ENCODE results near the gene SPOCK1. TPM values are rescaled to one million over a fixed set of nuclear protein-coding genes. Genes with fewer than 3 reads are reported as not detected.

The SPOCK1 gene
- total and polyA plus RNA-seq, 2 donors (not counting 3 experiments of a cell fraction or from before 2014, with no cell fraction given) = 144 to 280 TPM

DNA sequence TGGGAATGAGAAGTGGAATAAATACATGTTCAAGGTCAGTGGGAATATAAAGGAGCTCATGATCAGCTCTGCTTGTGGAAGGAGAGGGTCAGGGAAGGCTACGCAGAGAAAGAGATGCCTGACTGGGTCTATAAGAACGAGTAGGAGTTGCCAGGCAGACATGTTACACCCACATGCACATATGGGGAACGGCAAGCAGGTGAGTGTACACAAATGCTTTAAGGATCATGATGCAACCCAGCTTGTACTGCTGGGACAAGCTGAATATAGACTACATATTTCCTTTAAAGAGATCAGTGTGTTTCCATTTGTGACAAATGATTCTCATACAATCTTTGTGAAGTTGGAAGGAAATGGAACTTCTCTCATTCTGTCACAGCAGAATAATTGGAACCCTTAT, 141.7 kb downstream of the SPOCK1 start:
- BruUV-seq (replicated peaks) = no TSS peak
- Histone ChIP-seq H3K4me3 (replicated peaks in 1 of 3; ENCODE audit: insufficient read depth in 1 of 3, low read depth in 1 of 3, low read length in 3 of 3) (no peak overlapping the region), H3K27ac (ENCODE audit: insufficient read depth, low read depth, low read length) (no peak overlapping the region), H2AFZ (ENCODE audit: low read depth, low read length) (no peak overlapping the region), H3K4me1 (ENCODE audit: control insufficient read depth, extremely low read depth, insufficient read depth, low read length) (peaks cover 34% of the 10 kb centered on the region), H3K9ac (replicated peaks; ENCODE audit: extremely low read depth, insufficient read depth, low read length) (no peak overlapping the region), H3K36me3 (ENCODE audit: control insufficient read depth in 2 of 2, extremely low read depth in 1 of 2, insufficient read depth in 2 of 2, low read length in 2 of 2) (no peaks in the 10 kb centered on the region), H3K27me3 (ENCODE audit: control insufficient read depth in 2 of 2, insufficient read depth in 2 of 2, low read length in 2 of 2) (no peaks in the 10 kb centered on the region), H4K20me1 (replicated peaks; ENCODE audit: control insufficient read depth, extremely low read depth, insufficient read depth, low read length) (no peaks in the 10 kb centered on the region), H3K4me2 (ENCODE audit: insufficient read depth, low read length) (no peak overlapping the region), H3K9me3 (replicated peaks; ENCODE audit: control insufficient read depth, insufficient read depth, low read length) (no peaks in the 10 kb centered on the region), H3K9me1 (replicated peaks; ENCODE audit: control insufficient read depth, extremely low read depth, insufficient read depth, low read length) (no peaks in the 10 kb centered on the region), H3K79me2 (ENCODE audit: control insufficient read depth, insufficient read depth, low read length) (peaks cover 38% of the 10 kb centered on the region)
- FAIRE-seq (no peak), DNase-seq (ENCODE audit: low read depth, low spot score) (no peak)
- intact Hi-C loops (cut with micrococcal nuclease) = no loop called here
- dilution Hi-C loops (cut with MboI; ENCODE audit: extremely low pct_ligation_motif_present, low sequenced_read_pairs) = no loop called here
- ChIA-PET CTCF (interaction anchor here (0.9 to 5.0 kb wide), 4 partner anchors 12 to 109 kb away, joined by 3 to 43 read pairs (median 4); no protein-coding TSS in a partner anchor), POLR2A (no interaction called here)
- no peak for TF ChIP-seq EZH2 (IDR thresholded peaks at IDR 0.05; ENCODE audit: borderline replicate concordance, low read depth, low read length, severe bottlenecking)
- TF ChIP-seq, protein P1, sequence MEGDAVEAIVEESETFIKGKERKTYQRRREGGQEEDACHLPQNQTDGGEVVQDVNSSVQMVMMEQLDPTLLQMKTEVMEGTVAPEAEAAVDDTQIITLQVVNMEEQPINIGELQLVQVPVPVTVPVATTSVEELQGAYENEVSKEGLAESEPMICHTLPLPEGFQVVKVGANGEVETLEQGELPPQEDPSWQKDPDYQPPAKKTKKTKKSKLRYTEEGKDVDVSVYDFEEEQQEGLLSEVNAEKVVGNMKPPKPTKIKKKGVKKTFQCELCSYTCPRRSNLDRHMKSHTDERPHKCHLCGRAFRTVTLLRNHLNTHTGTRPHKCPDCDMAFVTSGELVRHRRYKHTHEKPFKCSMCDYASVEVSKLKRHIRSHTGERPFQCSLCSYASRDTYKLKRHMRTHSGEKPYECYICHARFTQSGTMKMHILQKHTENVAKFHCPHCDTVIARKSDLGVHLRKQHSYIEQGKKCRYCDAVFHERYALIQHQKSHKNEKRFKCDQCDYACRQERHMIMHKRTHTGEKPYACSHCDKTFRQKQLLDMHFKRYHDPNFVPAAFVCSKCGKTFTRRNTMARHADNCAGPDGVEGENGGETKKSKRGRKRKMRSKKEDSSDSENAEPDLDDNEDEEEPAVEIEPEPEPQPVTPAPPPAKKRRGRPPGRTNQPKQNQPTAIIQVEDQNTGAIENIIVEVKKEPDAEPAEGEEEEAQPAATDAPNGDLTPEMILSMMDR (IDR thresholded peaks at IDR 0.05; ENCODE audit: extremely low read depth in 1 of 2, insufficient read depth in 1 of 2, low read depth in 1 of 2, low read length in 2 of 2) = no peak
- TF ChIP-seq FOS (IDR thresholded peaks at IDR 0.05; ENCODE audit: borderline replicate concordance, insufficient read depth, low read length) = no peak
- no peak for TF ChIP-seq POLR2A (IDR thresholded peaks at IDR 0.05; ENCODE audit: low read depth, low read length)
- TF ChIP-seq JUN (IDR thresholded peaks at IDR 0.05; ENCODE audit: borderline replicate concordance, insufficient read depth, insufficient read length, low read depth) = no peak
- TF ChIP-seq MYC (IDR thresholded peaks at IDR 0.05; ENCODE audit: low read depth, low read length) = no peak
- TF ChIP-seq POLR2AphosphoS5 (IDR thresholded peaks at IDR 0.05; ENCODE audit: insufficient read depth, low read depth, low read length) = no peak
- TF ChIP-seq, protein P2, sequence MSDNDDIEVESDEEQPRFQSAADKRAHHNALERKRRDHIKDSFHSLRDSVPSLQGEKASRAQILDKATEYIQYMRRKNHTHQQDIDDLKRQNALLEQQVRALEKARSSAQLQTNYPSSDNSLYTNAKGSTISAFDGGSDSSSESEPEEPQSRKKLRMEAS (IDR thresholded peaks at IDR 0.05; ENCODE audit: insufficient read depth, insufficient read length) = no peak
- TF ChIP-seq GATA2 (IDR thresholded peaks at IDR 0.05; ENCODE audit: insufficient read depth, insufficient read length, low read depth, low read length) = no peak

Data from endothelial cell of umbilical vein (primary cell).